GM19193 (cell line): ENCODE data around the gene HTR6.

ENCODE experiments used
- POLR2A ChIP-seq: IDR thresholded peaks from 4 replicates; pipeline ENCODE4 v1.6.1; 2011; ENCODE audit not compliant: insufficient read depth, insufficient read length; ENCODE audit errors: extremely low read depth

HTR6 gene

GRCh38 chr1:19648239-19648638 lies 16.4 kb upstream of the HTR6 start:
- no peak for TF ChIP-seq POLR2A

GRCh38 chr1:19648689-19649088 lies 16.0 kb upstream of the HTR6 start:
- no peak for TF ChIP-seq POLR2A

- TF ChIP-seq POLR2A = no peak
Observed at GRCh38 chr1:19650416-19651140, 14.1 kb upstream of the HTR6 start.

- TF ChIP-seq POLR2A = no peak
Observed at GRCh38 chr1:19651141-19651737, 13.4 kb upstream of the HTR6 start.

- no peak for TF ChIP-seq POLR2A
Observed at GRCh38 chr1:19654386-19654785, 10.3 kb upstream of the HTR6 start.

- no peak for TF ChIP-seq POLR2A
Observed at GRCh38 chr1:19654886-19655717, 9.6 kb upstream of the HTR6 start.

- TF ChIP-seq POLR2A = no peak
Observed at GRCh38 chr1:19655718-19656080, 9.0 kb upstream of the HTR6 start.

- TF ChIP-seq POLR2A = no peak
Observed at GRCh38 chr1:19656134-19656779, 8.4 kb upstream of the HTR6 start.

- no peak for TF ChIP-seq POLR2A
Observed at GRCh38 chr1:19656780-19657466, 7.8 kb upstream of the HTR6 start.

GRCh38 chr1:19657511-19657910 lies 7.2 kb upstream of the HTR6 start:
- TF ChIP-seq POLR2A = no peak

GRCh38 chr1:19658186-19658585 lies 6.5 kb upstream of the HTR6 start:
- TF ChIP-seq POLR2A = no peak

- no peak for TF ChIP-seq POLR2A
Observed at GRCh38 chr1:19661721-19662228, 2.9 kb upstream of the HTR6 start.

- no peak for TF ChIP-seq POLR2A
Observed at GRCh38 chr1:19662313-19662712, 2.4 kb upstream of the HTR6 start.

- no peak for TF ChIP-seq POLR2A
Observed at GRCh38 chr1:19665186-19665495, 466 bp downstream of the HTR6 start.

- TF ChIP-seq POLR2A = no peak
Observed at GRCh38 chr1:19665496-19666465, 1.1 kb downstream of the HTR6 start.
